HG02885 (cell line): ENCODE data around the gene LRRC72.
A peak's percentile ranks its signal among the peaks of the same experiment; 100 is the strongest.
"Not testable (repeated sequence)": the region's sequence is repeated elsewhere in the genome, so short reads cannot be mapped to it uniquely, and the experiment has no call there.

Experiments used
- ATAC-seq: cut with Tn5 transposase; IDR thresholded peaks from one replicate; pipeline ENCODE4 v1.9.1; 2021; ENCODE audit warnings: mild to moderate bottlenecking; ENCODE audit not compliant: unreplicated experiment, poor library complexity

LRRC72 gene

GRCh38 chr7:16524332-16524731, 2.3 kb upstream of the LRRC72 start:
- no peak for ATAC-seq

GRCh38 chr7:16528520-16528919, 1.9 kb downstream of the LRRC72 start:
- ATAC-seq: no peak

GRCh38 chr7:16529697-16530096, 3.1 kb downstream of the LRRC72 start:
- no peak for ATAC-seq

- ATAC-seq: no peak
These were observed 5.1 kb downstream of the LRRC72 start for GRCh38 chr7:16531707-16532106.

- no peak for ATAC-seq
These were observed 5.6 kb downstream of the LRRC72 start for GRCh38 chr7:16532272-16532671.

- ATAC-seq: no peak
These were observed 8.9 kb downstream of the LRRC72 start for GRCh38 chr7:16535500-16535899.

GRCh38 chr7:16540559-16540958, 13.9 kb downstream of the LRRC72 start:
- not testable (repeated sequence) for ATAC-seq

GRCh38 chr7:16542401-16542800, 15.8 kb downstream of the LRRC72 start:
- ATAC-seq: no peak

GRCh38 chr7:16543456-16543855, 16.8 kb downstream of the LRRC72 start:
- no peak for ATAC-seq

GRCh38 chr7:16546921-16547505, 20.4 kb downstream of the LRRC72 start:
- ATAC-seq: no peak

- ATAC-seq: no peak
These were observed 21.8 kb downstream of the LRRC72 start for GRCh38 chr7:16548428-16548827.

- no peak for ATAC-seq
These were observed 24.0 kb downstream of the LRRC72 start for GRCh38 chr7:16550671-16551070.

GRCh38 chr7:16554518-16555236, 28.1 kb downstream of the LRRC72 start:
- no peak for ATAC-seq

- no peak for ATAC-seq
These were observed 29.7 kb downstream of the LRRC72 start for GRCh38 chr7:16556359-16556758.

GRCh38 chr7:16558761-16559302, 32.2 kb downstream of the LRRC72 start:
- no peak for ATAC-seq

GRCh38 chr7:16559497-16560179, 33.0 kb downstream of the LRRC72 start:
- ATAC-seq: no peak

- no peak for ATAC-seq
These were observed 35.3 kb downstream of the LRRC72 start for GRCh38 chr7:16561943-16562342.

- no peak for ATAC-seq
These were observed 36.0 kb downstream of the LRRC72 start for GRCh38 chr7:16562456-16563220.

- peak; percentile 87 for ATAC-seq
These were observed 36.8 kb downstream of the LRRC72 start for GRCh38 chr7:16563281-16564022.

- ATAC-seq: no peak
These were observed 37.4 kb downstream of the LRRC72 start for GRCh38 chr7:16564023-16564380.
